Endothelial cell of umbilical vein (primary cell): ENCODE results near the gene MMADHC. TPM values are rescaled to one million over a fixed set of nuclear protein-coding genes. Genes with fewer than 3 reads are reported as not detected.

ENCODE experiments used
- BruUV-seq: library from RNA; stranded (reverse); fragments of 400-500 nt; replicated peaks from 2 replicates; lab custom pipeline; 2021; lab: Mats Ljungman, UMichigan
- CTCF ChIA-PET: fragments of 300-600, 350-600 bp; sonication (Branson Sonifier 250); formaldehyde crosslinking; loops from one replicate; lab custom pipeline; 2021; ENCODE audit warnings: antibody characterized with exemption, inconsistent platforms; lab: Charles Lee
- POLR2A ChIA-PET: fragments of 300-600, 350-600 bp; sonication (Branson Sonifier 250); formaldehyde crosslinking; loops from one replicate; lab custom pipeline; 2021; ENCODE audit warnings: antibody characterized with exemption, inconsistent platforms; lab: Charles Lee
- DNase-seq: peaks from one replicate; pipeline ENCODE4 v3.0.0-alpha.2; 2011; ENCODE audit warnings: low read depth, low spot score
- FAIRE-seq: peaks from 2 replicates; lab custom pipeline; 2011; peaks lifted over from hg19 to GRCh38; lab: Jason Lieb, UNC
- H2AFZ ChIP-seq: 2 replicates; pipeline ENCODE4 v1.6.0; 2012; ENCODE audit warnings: low read depth, low read length, control low read depth, inconsistent platforms
- H3K27ac ChIP-seq: 2 replicates; pipeline ENCODE4 v1.5.1; 2011; ENCODE audit warnings: low read depth, mild to moderate bottlenecking, control low read depth, low read length, moderate library complexity; ENCODE audit not compliant: insufficient read depth
- H3K27me3 ChIP-seq, 2 experiments: 2 replicates each; pipeline versions ENCODE4 v1.6.0 to v1.6.1; 2011; ENCODE audit warnings: low read length in 2 of 2, mixed read lengths in 1 of 2; ENCODE audit not compliant: control insufficient read depth in 2 of 2, insufficient read depth in 2 of 2
- H3K36me3 ChIP-seq, 2 experiments: 2 replicates in 1 of 2; 3 replicates in 1 of 2; pipeline ENCODE4 v1.5.1; 2011; ENCODE audit warnings: low read length in 2 of 2, mild to moderate bottlenecking in 1 of 2, moderate library complexity in 1 of 2; ENCODE audit not compliant: control insufficient read depth in 2 of 2, insufficient read depth in 2 of 2; ENCODE audit errors: extremely low read depth in 1 of 2
- H3K4me1 ChIP-seq: 3 replicates; pipeline ENCODE4 v1.5.1; 2011; ENCODE audit warnings: mild to moderate bottlenecking, low read length; ENCODE audit not compliant: control insufficient read depth, insufficient read depth; ENCODE audit errors: extremely low read depth
- H3K4me2 ChIP-seq: 2 replicates; pipeline ENCODE4 v1.6.1; 2011; ENCODE audit warnings: low read length, control low read depth, mixed read lengths; ENCODE audit not compliant: insufficient read depth
- H3K4me3 ChIP-seq, 3 experiments: fragments of 200-600 bp in 1 of 3; sonication (generic), shearing (Covaris generic) in 1 of 3; replicated peaks in 1 of 3; 2 replicates each; pipeline ENCODE4 v1.5.1; 2011 to 2016; ENCODE audit warnings: control low read depth in 3 of 3, low read length in 3 of 3, mild to moderate bottlenecking in 2 of 3, inconsistent platforms in 1 of 3, low read depth in 1 of 3, moderate library complexity in 1 of 3; ENCODE audit not compliant: insufficient read depth in 1 of 3
- H3K79me2 ChIP-seq: 2 replicates; pipeline ENCODE4 v1.6.0; 2012; ENCODE audit warnings: low read length, inconsistent platforms; ENCODE audit not compliant: control insufficient read depth, insufficient read depth
- H3K9ac ChIP-seq: replicated peaks from 2 replicates; pipeline ENCODE3; 2011; ENCODE audit warnings: low read length, control low read depth; ENCODE audit not compliant: insufficient read depth; ENCODE audit errors: extremely low read depth
- H3K9me1 ChIP-seq: replicated peaks from 3 replicates; pipeline ENCODE4 v1.6.0; 2011; ENCODE audit warnings: mild to moderate bottlenecking, low read length; ENCODE audit not compliant: control insufficient read depth, insufficient read depth; ENCODE audit errors: extremely low read depth
- H3K9me3 ChIP-seq: replicated peaks from 2 replicates; pipeline ENCODE4 v1.5.1; 2012; ENCODE audit warnings: low read length, inconsistent platforms; ENCODE audit not compliant: control insufficient read depth, insufficient read depth
- H4K20me1 ChIP-seq: replicated peaks from 2 replicates; pipeline ENCODE3; 2011; ENCODE audit warnings: mild to moderate bottlenecking, low read length; ENCODE audit not compliant: control insufficient read depth, insufficient read depth; ENCODE audit errors: extremely low read depth
- EZH2 ChIP-seq: IDR thresholded peaks from 2 replicates; pipeline ENCODE4 v1.6.1; 2012; ENCODE audit warnings: borderline replicate concordance, low read depth, mild to moderate bottlenecking, moderate library complexity, low read length, inconsistent platforms; ENCODE audit not compliant: severe bottlenecking
- FOS ChIP-seq: IDR thresholded peaks from 2 replicates; pipeline ENCODE4 v1.6.1; 2011; ENCODE audit warnings: mild to moderate bottlenecking, low read length, moderate library complexity, borderline replicate concordance; ENCODE audit not compliant: insufficient read depth
- GATA2 ChIP-seq: IDR thresholded peaks from 2 replicates; pipeline ENCODE4 v1.7.0; 2011; ENCODE audit warnings: low read depth, mild to moderate bottlenecking, moderate library complexity, mixed read lengths, low read length; ENCODE audit not compliant: insufficient read length, insufficient read depth
- JUN ChIP-seq: IDR thresholded peaks from 2 replicates; pipeline ENCODE4 v1.6.1; 2011; ENCODE audit warnings: borderline replicate concordance, low read depth; ENCODE audit not compliant: insufficient read length, insufficient read depth
- MYC ChIP-seq: IDR thresholded peaks from one replicate; pipeline ENCODE4 v1.6.1; 2011; ENCODE audit warnings: mild to moderate bottlenecking, low read depth, low read length
- POLR2A ChIP-seq: IDR thresholded peaks from 2 replicates; pipeline ENCODE4 v1.6.1; 2012; ENCODE audit warnings: low read depth, mild to moderate bottlenecking, control low read depth, low read length
- POLR2AphosphoS5 ChIP-seq: IDR thresholded peaks from 2 replicates; pipeline ENCODE4 v1.6.1; 2012; ENCODE audit warnings: low read depth, mild to moderate bottlenecking, control low read depth, low read length, moderate library complexity; ENCODE audit not compliant: insufficient read depth
- dilution Hi-C: fragments of 300-500 bp; cut with MboI; formaldehyde crosslinking; loops from one replicate; pipeline ENCODE4 v1.15.0; 2019; ENCODE audit warnings: low sequenced_read_pairs; ENCODE audit not compliant: extremely low pct_ligation_motif_present
- intact Hi-C: fragments of 100-400 bp; cut with micrococcal nuclease; formaldehyde crosslinking; loops from one replicate; pipeline ENCODE4 v1.10.0; 2022
- polyA plus RNA-seq, 4 experiments: library from polyadenylated mRNA; depleted of rRNA in 3 of 4; stranded (reverse) in 3 of 4; unstranded in 1 of 4; fragments of >200 nt; gene quantifications; 2 replicates each; pipeline versions ENCODE4 v1.2.1 to v1.2.3, GENCODE V29; 2011 to 2012; ENCODE audit warnings: missing spikeins in 1 of 4
- total RNA-seq: library from RNA; stranded (reverse); gene quantifications from 2 replicates; pipeline ENCODE4 v1.2.3, GENCODE V29; 2021
- TF ChIP-seq, protein P1 (sequence below): IDR thresholded peaks from 2 replicates; pipeline ENCODE4 v1.6.1; 2011; ENCODE audit not compliant: insufficient read depth, insufficient read length
- TF ChIP-seq, protein P2 (sequence below), 2 donors: IDR thresholded peaks; 1 replicate in 1 of 2; 2 replicates in 1 of 2; pipeline ENCODE4 v1.5.1; 2011; ENCODE audit warnings: low read length in 2 of 2, mild to moderate bottlenecking in 2 of 2, moderate library complexity in 2 of 2, control low read depth in 1 of 2, inconsistent platforms in 1 of 2, low read depth in 1 of 2; ENCODE audit not compliant: insufficient read depth in 1 of 2; ENCODE audit errors: extremely low read depth in 1 of 2

The MMADHC gene
- total and polyA plus RNA-seq, 2 donors (not counting 3 experiments of a cell fraction or from before 2014, with no cell fraction given), result 53.4 to 115 TPM

DNA sequence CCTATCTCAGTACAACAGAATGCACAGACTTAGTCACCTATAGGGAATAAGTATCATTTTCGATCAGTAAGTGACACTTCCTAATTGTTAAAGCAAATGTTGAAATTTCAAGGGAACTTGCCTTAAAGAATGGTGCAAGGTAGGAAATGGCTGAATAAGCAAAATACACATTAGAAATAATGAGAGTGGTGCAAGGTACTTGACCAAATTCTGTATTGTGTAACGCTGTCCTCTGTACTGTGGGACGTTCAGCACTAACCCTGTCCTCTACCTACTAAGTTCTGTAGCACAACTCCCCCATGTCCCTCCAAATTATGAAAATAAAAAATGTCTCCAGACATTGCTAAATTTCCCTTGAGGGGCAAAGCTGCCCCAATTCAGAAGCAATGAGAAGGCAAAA lies 19.4 kb downstream of the MMADHC start:
- Histone ChIP-seq H3K4me3 (no peak overlapping the region), H2AFZ (no peak overlapping the region), H3K4me2 (no peak overlapping the region), H3K36me3 (peaks cover 8 to 19% of the 10 kb centered on the region in 2 experiments), H3K27me3 (no peaks in the 10 kb centered on the region), H3K9ac (no peak overlapping the region), H3K4me1 (peaks cover 13% of the 10 kb centered on the region), H3K9me3 (no peaks in the 10 kb centered on the region), H3K79me2 (peaks cover 3% of the 10 kb centered on the region), H3K27ac (no peak overlapping the region), H4K20me1 (no peaks in the 10 kb centered on the region), H3K9me1 (no peaks in the 10 kb centered on the region)
- ChIA-PET CTCF (no interaction called here), POLR2A (no interaction called here)
- FAIRE-seq (no peak), DNase-seq (no peak)
- BruUV-seq, result no TSS peak
- intact Hi-C loops (loop anchor here (10.0 kb wide), 3 partner anchors 923 to 1667 kb away; partner anchors contain the start of gene EPC2), dilution Hi-C loops (no loop called here)
- TF ChIP-seq POLR2A (no peak), POLR2AphosphoS5 (no peak), EZH2 (no peak), GATA2 (no peak), JUN (no peak), MYC (no peak), FOS (no peak)
- TF ChIP-seq, protein P1, sequence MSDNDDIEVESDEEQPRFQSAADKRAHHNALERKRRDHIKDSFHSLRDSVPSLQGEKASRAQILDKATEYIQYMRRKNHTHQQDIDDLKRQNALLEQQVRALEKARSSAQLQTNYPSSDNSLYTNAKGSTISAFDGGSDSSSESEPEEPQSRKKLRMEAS, result no peak
- TF ChIP-seq, protein P2, sequence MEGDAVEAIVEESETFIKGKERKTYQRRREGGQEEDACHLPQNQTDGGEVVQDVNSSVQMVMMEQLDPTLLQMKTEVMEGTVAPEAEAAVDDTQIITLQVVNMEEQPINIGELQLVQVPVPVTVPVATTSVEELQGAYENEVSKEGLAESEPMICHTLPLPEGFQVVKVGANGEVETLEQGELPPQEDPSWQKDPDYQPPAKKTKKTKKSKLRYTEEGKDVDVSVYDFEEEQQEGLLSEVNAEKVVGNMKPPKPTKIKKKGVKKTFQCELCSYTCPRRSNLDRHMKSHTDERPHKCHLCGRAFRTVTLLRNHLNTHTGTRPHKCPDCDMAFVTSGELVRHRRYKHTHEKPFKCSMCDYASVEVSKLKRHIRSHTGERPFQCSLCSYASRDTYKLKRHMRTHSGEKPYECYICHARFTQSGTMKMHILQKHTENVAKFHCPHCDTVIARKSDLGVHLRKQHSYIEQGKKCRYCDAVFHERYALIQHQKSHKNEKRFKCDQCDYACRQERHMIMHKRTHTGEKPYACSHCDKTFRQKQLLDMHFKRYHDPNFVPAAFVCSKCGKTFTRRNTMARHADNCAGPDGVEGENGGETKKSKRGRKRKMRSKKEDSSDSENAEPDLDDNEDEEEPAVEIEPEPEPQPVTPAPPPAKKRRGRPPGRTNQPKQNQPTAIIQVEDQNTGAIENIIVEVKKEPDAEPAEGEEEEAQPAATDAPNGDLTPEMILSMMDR (IDR thresholded peaks at IDR 0.05; ENCODE audit: extremely low read depth in 1 of 2, insufficient read depth in 1 of 2, low read depth in 1 of 2, low read length in 2 of 2), result no peak
